ENCODE results near the gene ZNF470. TPM values are rescaled to one million over a fixed set of nuclear protein-coding genes. Genes with fewer than 3 reads are reported as not detected.
A peak's percentile ranks its signal among the peaks of the same experiment; 100 is the strongest.

Gene ZNF470
- total and polyA plus RNA-seq, 2 of the 13 experiments (the other 11 are each of a cell fraction or from before 2014, with no cell fraction given) = not detected

- ATAC-seq = no peak
- Histone ChIP-seq H3K9me3 (ENCODE audit: low read length) (peaks cover 70% of the 10 kb centered on the region), H3K4me2 (ENCODE audit: low read depth, low read length) (no peak overlapping the region), H3K27me3 (ENCODE audit: control insufficient read depth in 1 of 2, insufficient read depth in 2 of 2, low read length in 2 of 2) (no peaks in the 10 kb centered on the region), H3K79me2 (ENCODE audit: insufficient read depth, low read length) (no peaks in the 10 kb centered on the region), H3K36me3 (replicated peaks in 1 of 2; ENCODE audit: control insufficient read depth in 1 of 2, insufficient read depth in 2 of 2, low read length in 2 of 2) (0 out of 5 replicates have a peak, but pooled peaks cover 0 to 3% of the 10 kb centered on the region in 2 experiments), H3K9ac (ENCODE audit: insufficient read depth, low read depth, low read length) (no peak overlapping the region), H4K20me1 (ENCODE audit: insufficient read depth, low read length) (no peaks in the 10 kb centered on the region), H3K4me3 (replicated peaks in 1 of 3; ENCODE audit: insufficient read depth in 1 of 3, low read depth in 2 of 3, low read length in 3 of 3) (no peak overlapping the region), H3K27ac (ENCODE audit: extremely low read length, insufficient read depth, low read length) (no peak overlapping the region), H3K4me1 (ENCODE audit: insufficient read depth, low read length) (no peaks in the 10 kb centered on the region), H2AFZ (ENCODE audit: low read length) (no peak overlapping the region)
- 85% methylated on average over 8 of the region's 8 CpGs for WGBS (ENCODE audit: low lambda C conversion rate)
- intact Hi-C loops (cut with micrococcal nuclease; ENCODE audit: unreplicated experiment) (no loop called here), in situ Hi-C loops (cut with HindIII; ENCODE audit: extremely low pct_ligation_motif_present, low pct_unique_long_range_greater_than_20kb) (no loop called here)
- POLR2A ChIA-PET = no interaction called here
- FAIRE-seq = no peak
- DNase-seq (ENCODE audit: low spot score) = no peak
- no peak for TF ChIP-seq FOXA1 (IDR thresholded peaks at IDR 0.05)
- no peak for TF ChIP-seq FOXA1 (CRISPR knock-in tag; IDR thresholded peaks at IDR 0.05)
- CTCF ChIA-PET (ENCODE audit: low intra/inter-chr PET ratio, low total read pairs) = no interaction called here
- BruUV-seq (replicated peaks) = no TSS peak
Measured at GRCh38 chr19:56608274-56608964, 41.2 kb downstream of the ZNF470 start.

- no peak for FAIRE-seq
- Histone ChIP-seq H3K9ac (ENCODE audit: insufficient read depth, low read depth, low read length) (no peak overlapping the region), H2AFZ (ENCODE audit: low read length) (no peak overlapping the region), H3K4me2 (ENCODE audit: low read depth, low read length) (no peak overlapping the region), H4K20me1 (ENCODE audit: insufficient read depth, low read length) (no peaks in the 10 kb centered on the region), H3K27ac (ENCODE audit: extremely low read length, insufficient read depth, low read length) (no peak overlapping the region), H3K27me3 (ENCODE audit: control insufficient read depth in 1 of 2, insufficient read depth in 2 of 2, low read length in 2 of 2) (no peaks in the 10 kb centered on the region), H3K9me3 (ENCODE audit: low read length) (peaks cover 72% of the 10 kb centered on the region), H3K4me1 (ENCODE audit: insufficient read depth, low read length) (no peaks in the 10 kb centered on the region), H3K79me2 (ENCODE audit: insufficient read depth, low read length) (no peaks in the 10 kb centered on the region), H3K36me3 (replicated peaks in 1 of 2; ENCODE audit: control insufficient read depth in 1 of 2, insufficient read depth in 2 of 2, low read length in 2 of 2) (0 out of 5 replicates have a peak, but pooled peaks cover 0 to 3% of the 10 kb centered on the region in 2 experiments), H3K4me3 (replicated peaks in 1 of 3; ENCODE audit: insufficient read depth in 1 of 3, low read depth in 2 of 3, low read length in 3 of 3) (no peak overlapping the region)
- 81% methylated on average over 8 of the region's 8 CpGs for WGBS (ENCODE audit: low lambda C conversion rate)
- TF ChIP-seq ZKSCAN8 (CRISPR knock-in tag; IDR thresholded peaks at IDR 0.05; ENCODE audit: borderline replicate concordance) = no peak
- peak; percentile 16; the same call in 1 of the 2 replicates for TF ChIP-seq ZNF768 (CRISPR knock-in tag; IDR thresholded peaks at IDR 0.05)
- in situ Hi-C loops (cut with HindIII; ENCODE audit: extremely low pct_ligation_motif_present, low pct_unique_long_range_greater_than_20kb) = no loop called here
- ATAC-seq = no peak
- no peak for DNase-seq (ENCODE audit: low spot score)
- CTCF ChIA-PET (ENCODE audit: low intra/inter-chr PET ratio, low total read pairs) = no interaction called here
- intact Hi-C loops (cut with micrococcal nuclease; ENCODE audit: unreplicated experiment) = no loop called here
- BruUV-seq (replicated peaks) = no TSS peak
- POLR2A ChIA-PET = no interaction called here
Measured at GRCh38 chr19:56611288-56611687, 44.0 kb downstream of the ZNF470 start.
